Activated CD8-positive, alpha-beta T cell treated with anti-CD3 and anti-CD28 coated beads for 36 hours (primary cell): ENCODE measurements around the gene HERC2. TPM values are rescaled to one million over a fixed set of nuclear protein-coding genes. Genes with fewer than 3 reads are reported as not detected.

Experiments
- ATAC-seq: fragments of 200-7000 bp; cut with Tn5 transposase; one replicate; pipeline ENCODE4 v1.10.0; 2021; ENCODE audit warnings: mild to moderate bottlenecking, moderate library complexity
- CTCF ChIA-PET: fragments of 350-600 bp; sonication (Branson Sonifier 250); formaldehyde crosslinking; loops from one replicate; lab custom pipeline; 2021; ENCODE audit warnings: antibody characterized with exemption; lab: Charles Lee
- POLR2A ChIA-PET: fragments of 350-600 bp; sonication (Branson Sonifier 250); formaldehyde crosslinking; loops from one replicate; lab custom pipeline; 2021; ENCODE audit warnings: antibody characterized with exemption; lab: Charles Lee
- DNase-seq: peaks from one replicate; pipeline ENCODE4 v3.0.0-alpha.2; 2020
- H3K27ac Mint-ChIP-seq: one replicate; pipeline ENCODE4 v1.8.0; 2021; ENCODE audit warnings: mild to moderate bottlenecking, mixed read lengths
- H3K27me3 Mint-ChIP-seq: one replicate; pipeline ENCODE4 v1.8.0; 2021; ENCODE audit warnings: mixed read lengths
- H3K36me3 Mint-ChIP-seq: one replicate; pipeline ENCODE4 v1.8.0; 2021; ENCODE audit warnings: low read depth, mixed read lengths
- H3K4me1 Mint-ChIP-seq: one replicate; pipeline ENCODE4 v1.8.0; 2021; ENCODE audit warnings: low read depth, mixed read lengths
- H3K4me3 Mint-ChIP-seq: one replicate; pipeline ENCODE4 v1.8.0; 2021; ENCODE audit warnings: mild to moderate bottlenecking, moderate library complexity, mixed read lengths
- H3K9me3 Mint-ChIP-seq: one replicate; pipeline ENCODE4 v1.8.0; 2021; ENCODE audit warnings: mixed read lengths
- intact Hi-C: fragments of 100-400 bp; cut with micrococcal nuclease; formaldehyde crosslinking; loops from one replicate; pipeline ENCODE4 v1.10.0; 2022
- total RNA-seq, 2 experiments: library from RNA; stranded (reverse); gene quantifications; one replicate each; pipeline ENCODE4 v1.2.3, GENCODE V29; 2021
- TF ChIP-seq, protein P1 (sequence below): fragments of 200-600 bp; IDR thresholded peaks from one replicate; pipeline ENCODE4 v1.8.0; 2022; ENCODE audit warnings: antibody characterized with exemption, mild to moderate bottlenecking

HERC2 gene
- total RNA-seq, 2 experiments from 2014 or later, result 29.5 to 32.3 TPM

DNA sequence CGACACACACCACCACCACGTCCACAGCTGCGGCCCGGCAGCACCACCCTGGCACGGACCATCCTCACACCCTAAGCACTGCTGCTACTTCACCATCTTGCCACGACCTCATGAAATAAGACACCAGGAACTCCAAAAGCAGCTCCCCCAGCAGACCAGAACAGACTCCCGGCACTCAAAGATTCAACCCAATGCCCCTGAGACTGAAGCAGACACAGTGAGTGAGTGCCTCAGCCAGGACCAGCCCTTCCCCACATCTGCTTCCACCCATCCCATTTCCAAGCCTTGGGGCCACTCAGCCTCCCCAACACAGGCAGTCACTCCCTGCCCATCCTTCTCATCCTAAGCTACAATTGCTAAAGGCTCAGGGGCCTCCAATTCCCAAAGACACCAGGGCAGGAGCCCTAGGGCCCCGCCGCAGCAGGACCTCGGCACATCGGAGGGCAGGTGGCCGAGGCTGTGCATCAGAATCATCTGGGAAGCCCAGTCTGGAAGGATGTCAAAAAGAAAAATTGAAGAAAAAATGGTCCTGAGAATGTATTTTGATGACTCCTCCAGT, 204.5 kb downstream of the HERC2 start:
- intact Hi-C loops, result no loop called here
- no peaks in the 10 kb centered on the region for H3K27me3 Mint-ChIP-seq
- no peak for DNase-seq
- no peaks in the 10 kb centered on the region for H3K4me1 Mint-ChIP-seq
- no peaks in the 10 kb centered on the region for H3K9me3 Mint-ChIP-seq
- ChIA-PET POLR2A (no interaction called here), CTCF (interaction anchor here (1.7 kb wide), 1 partner anchor 8 kb away, joined by 6 read pairs; no protein-coding TSS in a partner anchor)
- ATAC-seq, result no peak
- H3K27ac Mint-ChIP-seq, result no peak overlapping the region
- H3K4me3 Mint-ChIP-seq, result no peak overlapping the region
- peaks cover 10% of the 10 kb centered on the region for H3K36me3 Mint-ChIP-seq
- TF ChIP-seq, protein P1, sequence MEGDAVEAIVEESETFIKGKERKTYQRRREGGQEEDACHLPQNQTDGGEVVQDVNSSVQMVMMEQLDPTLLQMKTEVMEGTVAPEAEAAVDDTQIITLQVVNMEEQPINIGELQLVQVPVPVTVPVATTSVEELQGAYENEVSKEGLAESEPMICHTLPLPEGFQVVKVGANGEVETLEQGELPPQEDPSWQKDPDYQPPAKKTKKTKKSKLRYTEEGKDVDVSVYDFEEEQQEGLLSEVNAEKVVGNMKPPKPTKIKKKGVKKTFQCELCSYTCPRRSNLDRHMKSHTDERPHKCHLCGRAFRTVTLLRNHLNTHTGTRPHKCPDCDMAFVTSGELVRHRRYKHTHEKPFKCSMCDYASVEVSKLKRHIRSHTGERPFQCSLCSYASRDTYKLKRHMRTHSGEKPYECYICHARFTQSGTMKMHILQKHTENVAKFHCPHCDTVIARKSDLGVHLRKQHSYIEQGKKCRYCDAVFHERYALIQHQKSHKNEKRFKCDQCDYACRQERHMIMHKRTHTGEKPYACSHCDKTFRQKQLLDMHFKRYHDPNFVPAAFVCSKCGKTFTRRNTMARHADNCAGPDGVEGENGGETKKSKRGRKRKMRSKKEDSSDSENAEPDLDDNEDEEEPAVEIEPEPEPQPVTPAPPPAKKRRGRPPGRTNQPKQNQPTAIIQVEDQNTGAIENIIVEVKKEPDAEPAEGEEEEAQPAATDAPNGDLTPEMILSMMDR, result no peak

DNA sequence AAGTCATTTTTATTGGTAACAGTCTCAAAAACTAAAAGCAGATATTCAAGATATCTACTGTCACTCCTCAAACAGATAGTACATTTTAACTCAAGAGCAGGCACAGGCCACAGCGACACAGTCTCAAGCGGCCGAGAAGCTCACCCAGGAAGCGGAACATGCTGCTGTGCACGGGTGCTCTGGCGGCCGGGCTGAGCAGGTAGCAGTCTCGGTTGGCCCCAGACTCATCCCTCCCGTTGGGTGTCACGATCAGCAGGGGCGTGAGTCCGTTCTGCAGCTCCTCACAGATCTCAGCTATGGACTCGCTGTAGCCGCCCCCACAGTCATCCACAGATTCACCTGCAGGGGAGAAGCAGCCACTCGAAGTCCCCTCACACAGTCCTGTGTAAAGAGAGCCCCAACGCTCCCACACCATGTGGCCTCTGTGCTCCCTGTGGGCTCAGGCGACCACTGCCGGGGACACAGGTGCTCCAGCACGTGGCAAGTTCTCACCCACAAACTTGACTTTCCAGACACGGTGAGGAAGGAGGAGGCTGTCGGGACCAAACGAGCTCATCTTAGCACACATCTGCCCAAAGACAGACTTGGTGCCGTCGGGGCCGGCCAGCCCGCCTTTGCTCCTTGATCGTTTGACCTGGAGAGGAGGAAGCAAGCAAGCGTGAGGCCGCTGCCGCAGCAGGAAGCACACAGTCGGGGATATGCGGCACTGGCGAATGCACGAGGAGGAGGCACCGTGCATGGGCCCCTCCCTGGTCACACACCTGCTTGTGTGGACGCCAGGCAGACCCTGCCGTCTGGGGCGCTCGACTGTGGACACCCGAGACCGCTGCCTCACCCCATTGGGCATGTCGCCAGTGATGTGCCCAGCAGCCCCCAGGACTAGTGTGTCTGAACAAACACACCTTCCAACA, 205.2 kb downstream of the HERC2 start:
- Mint-ChIP-seq H3K9me3 (no peaks in the 10 kb centered on the region), H3K27me3 (no peaks in the 10 kb centered on the region), H3K4me3 (no peak overlapping the region), H3K36me3 (peaks cover 15% of the 10 kb centered on the region), H3K4me1 (no peaks in the 10 kb centered on the region), H3K27ac (no peak overlapping the region)
- TF ChIP-seq, protein P1, result no peak
- ATAC-seq (no peak), DNase-seq (no peak)
- POLR2A ChIA-PET, result interaction anchor here (1.0 kb wide), 1 partner anchor 53 kb away, joined by 3 read pairs; no protein-coding TSS in a partner anchor
- CTCF ChIA-PET, result interaction anchor here (1.7 to 2.6 kb wide), 2 partner anchors 9 kb away, joined by 6 to 11 read pairs; no protein-coding TSS in a partner anchor
- intact Hi-C loops, result no loop called here

DNA sequence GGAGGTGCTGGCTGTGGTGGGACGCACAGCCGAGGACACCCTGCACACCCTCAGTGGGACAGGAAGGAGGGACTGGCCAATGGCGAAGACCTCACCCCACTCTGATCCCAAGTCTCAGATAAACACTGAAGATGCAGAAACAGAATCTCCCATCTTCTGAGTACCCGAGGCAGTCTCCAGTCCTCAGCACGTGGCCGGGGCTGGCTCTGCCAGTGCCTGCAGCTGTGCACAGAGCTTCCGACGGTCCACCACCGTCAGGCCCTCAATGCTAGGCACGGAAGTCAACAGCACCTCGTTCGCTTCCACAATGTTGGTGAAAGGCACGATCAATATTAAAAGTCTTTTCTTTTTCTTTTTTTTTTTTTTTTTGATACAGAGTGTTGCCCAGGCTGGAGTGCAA, 206.1 kb downstream of the HERC2 start:
- DNase-seq, result no peak
- no peak overlapping the region for H3K27ac Mint-ChIP-seq
- no peaks in the 10 kb centered on the region for H3K9me3 Mint-ChIP-seq
- ChIA-PET CTCF (interaction anchor here (2.6 kb wide), 1 partner anchor 10 kb away, joined by 11 read pairs; no protein-coding TSS in a partner anchor), POLR2A (interaction anchor here (1.0 kb wide), 1 partner anchor 54 kb away, joined by 3 read pairs; no protein-coding TSS in a partner anchor)
- TF ChIP-seq, protein P1, result no peak
- no peak for ATAC-seq
- H3K4me1 Mint-ChIP-seq, result no peaks in the 10 kb centered on the region
- H3K36me3 Mint-ChIP-seq, result peaks cover 19% of the 10 kb centered on the region
- no peak overlapping the region for H3K4me3 Mint-ChIP-seq
- intact Hi-C loops, result no loop called here
- no peaks in the 10 kb centered on the region for H3K27me3 Mint-ChIP-seq

DNA sequence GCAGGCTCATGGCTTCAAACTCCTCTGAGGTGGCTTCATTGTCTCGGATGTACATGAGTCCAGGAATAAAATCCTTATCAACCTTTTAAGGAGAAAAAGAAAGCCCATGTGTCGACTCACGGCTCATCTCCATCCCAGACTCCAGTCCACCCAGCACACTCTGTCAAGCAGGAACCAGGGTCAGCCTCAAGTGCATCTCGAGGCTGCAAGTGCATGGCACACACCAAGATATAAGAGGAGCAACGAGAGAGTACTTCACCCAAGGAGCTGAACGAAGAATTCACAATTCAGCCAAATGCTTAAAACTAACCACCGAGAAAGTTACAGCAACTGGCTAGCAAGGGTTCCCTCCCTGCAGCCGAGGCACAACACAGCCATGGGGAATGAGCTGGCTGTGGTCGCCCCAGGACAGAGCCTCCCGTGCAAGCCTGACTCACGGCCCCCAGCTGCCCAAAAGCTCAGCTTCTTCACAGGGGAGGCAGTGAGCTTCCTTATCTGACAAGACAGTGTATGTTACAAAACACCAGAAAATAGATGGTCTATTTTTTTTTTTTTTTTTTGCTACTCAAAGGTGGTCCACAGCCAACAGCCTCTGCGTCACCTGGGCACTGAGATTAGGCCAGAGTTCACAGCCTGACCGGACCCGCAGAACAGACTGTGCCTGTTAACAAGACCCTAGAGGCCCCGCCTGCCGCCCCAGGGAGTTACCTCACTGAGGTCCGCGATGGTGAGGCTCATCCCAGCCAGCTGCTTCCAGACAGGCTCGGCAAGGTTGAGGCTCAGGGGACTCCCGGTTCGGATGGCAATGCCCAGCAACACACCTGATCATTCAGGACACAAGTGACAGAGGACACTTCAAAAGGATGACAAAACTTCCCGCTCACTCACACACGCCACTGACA, 207.0 kb downstream of the HERC2 start:
- H3K4me1 Mint-ChIP-seq, result no peaks in the 10 kb centered on the region
- CTCF ChIA-PET, result interaction anchor here (2.6 kb wide), 1 partner anchor 11 kb away, joined by 11 read pairs; no protein-coding TSS in a partner anchor
- H3K9me3 Mint-ChIP-seq, result no peaks in the 10 kb centered on the region
- TF ChIP-seq, protein P1, result no peak
- intact Hi-C loops, result no loop called here
- POLR2A ChIA-PET, result no interaction called here
- no peak overlapping the region for H3K27ac Mint-ChIP-seq
- ATAC-seq, result no peak
- no peak overlapping the region for H3K4me3 Mint-ChIP-seq
- H3K27me3 Mint-ChIP-seq, result no peaks in the 10 kb centered on the region
- H3K36me3 Mint-ChIP-seq, result peaks cover 19% of the 10 kb centered on the region
- DNase-seq, result no peak
